Activated naive CD8-positive, alpha-beta T cell treated with anti-CD3 and anti-CD28 coated beads, Interleukin-2, amount 50 U/mL, for 24 hours (primary cell): ENCODE measurements around the gene LGSN.
"Not testable (repeated sequence)": the region's sequence is repeated elsewhere in the genome, so short reads cannot be mapped to it uniquely, and the experiment has no call there.

Source experiments
- ATAC-seq: fragments of 150-1000 bp; cut with Tn5 transposase; one replicate; pipeline ENCODE4 v1.10.0; 2021
- DNase-seq: peaks from one replicate; pipeline ENCODE4 v3.0.0; 2021
- H3K27ac Mint-ChIP-seq: one replicate; pipeline ENCODE4 v1.8.0; 2021; ENCODE audit warnings: mild to moderate bottlenecking, mixed read lengths
- H3K27me3 Mint-ChIP-seq: one replicate; pipeline ENCODE4 v1.8.0; 2021; ENCODE audit warnings: mixed read lengths
- H3K36me3 Mint-ChIP-seq: one replicate; pipeline ENCODE4 v1.8.0; 2021; ENCODE audit warnings: low read depth, mixed read lengths
- H3K4me1 Mint-ChIP-seq: one replicate; pipeline ENCODE4 v1.8.0; 2021; ENCODE audit warnings: mixed read lengths
- H3K4me3 Mint-ChIP-seq: one replicate; pipeline ENCODE4 v1.8.0; 2021; ENCODE audit warnings: mild to moderate bottlenecking, moderate library complexity, mixed read lengths
- H3K9me3 Mint-ChIP-seq: one replicate; pipeline ENCODE4 v1.8.0; 2021; ENCODE audit warnings: mixed read lengths

LGSN gene, protein sequence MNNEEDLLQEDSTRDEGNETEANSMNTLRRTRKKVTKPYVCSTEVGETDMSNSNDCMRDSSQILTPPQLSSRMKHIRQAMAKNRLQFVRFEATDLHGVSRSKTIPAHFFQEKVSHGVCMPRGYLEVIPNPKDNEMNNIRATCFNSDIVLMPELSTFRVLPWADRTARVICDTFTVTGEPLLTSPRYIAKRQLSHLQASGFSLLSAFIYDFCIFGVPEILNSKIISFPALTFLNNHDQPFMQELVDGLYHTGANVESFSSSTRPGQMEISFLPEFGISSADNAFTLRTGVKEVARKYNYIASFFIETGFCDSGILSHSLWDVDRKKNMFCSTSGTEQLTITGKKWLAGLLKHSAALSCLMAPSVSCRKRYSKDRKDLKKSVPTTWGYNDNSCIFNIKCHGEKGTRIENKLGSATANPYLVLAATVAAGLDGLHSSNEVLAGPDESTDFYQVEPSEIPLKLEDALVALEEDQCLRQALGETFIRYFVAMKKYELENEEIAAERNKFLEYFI

DNA sequence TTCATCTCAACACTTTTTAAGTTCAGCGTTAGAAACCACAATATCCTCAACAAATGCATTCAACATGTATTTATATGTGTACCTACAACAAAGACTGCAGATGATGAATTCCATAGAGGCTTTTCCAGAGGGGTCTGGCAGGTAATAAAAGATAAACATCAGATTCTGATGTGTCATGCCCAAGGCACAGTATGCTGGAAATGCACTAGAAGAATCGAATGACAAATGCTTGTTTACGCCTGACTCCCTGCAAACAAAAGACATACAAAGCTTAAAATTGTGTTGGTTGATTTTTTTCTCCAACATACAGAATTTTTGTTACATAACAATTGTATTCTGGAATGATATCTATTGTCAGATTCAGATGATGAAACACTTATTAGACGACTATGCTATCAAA is at the start of gene LGSN:
TSS of gene LGSN (minus strand) at position 45 of the 400 bp plus-strand sequence. CDS start at position 5, 40 bp downstream.
- no peaks in the 10 kb centered on the region for H3K36me3 Mint-ChIP-seq
- no peaks in the 10 kb centered on the region for H3K27me3 Mint-ChIP-seq
- H3K27ac Mint-ChIP-seq = no peak within 1 kb of the TSS
- ATAC-seq = no peak
- no peak for DNase-seq
- peaks cover 4% of the 10 kb centered on the region for H3K9me3 Mint-ChIP-seq
- H3K4me3 Mint-ChIP-seq = no peak within 1 kb of the TSS
- H3K4me1 Mint-ChIP-seq = no peaks in the 10 kb centered on the region

DNA sequence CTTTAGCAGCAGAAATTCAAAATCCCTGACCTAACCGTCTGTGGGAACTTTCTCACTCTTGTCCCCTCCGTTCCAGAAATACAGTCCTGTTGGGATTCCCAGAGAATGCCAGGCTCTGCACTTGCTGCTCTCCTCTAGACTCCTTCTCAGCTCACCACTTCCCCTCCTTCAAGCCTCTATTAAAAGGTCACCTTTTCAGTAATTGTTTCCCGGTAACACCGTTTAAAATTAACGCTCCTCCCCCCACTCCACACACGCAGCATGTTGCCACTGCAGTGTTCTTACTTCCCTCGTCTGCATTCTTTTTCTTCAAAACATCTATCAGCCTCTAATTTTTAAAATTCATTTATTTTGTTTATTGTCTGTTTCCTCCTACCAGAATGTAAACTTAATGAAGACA is 48.6 kb upstream of the LGSN start:
- no peak for DNase-seq
- Mint-ChIP-seq H3K4me3 (no peak overlapping the region), H3K27ac (no peak overlapping the region), H3K9me3 (peaks cover 8% of the 10 kb centered on the region), H3K27me3 (no peaks in the 10 kb centered on the region), H3K36me3 (no peaks in the 10 kb centered on the region), H3K4me1 (no peaks in the 10 kb centered on the region)
- ATAC-seq = no peak

DNA sequence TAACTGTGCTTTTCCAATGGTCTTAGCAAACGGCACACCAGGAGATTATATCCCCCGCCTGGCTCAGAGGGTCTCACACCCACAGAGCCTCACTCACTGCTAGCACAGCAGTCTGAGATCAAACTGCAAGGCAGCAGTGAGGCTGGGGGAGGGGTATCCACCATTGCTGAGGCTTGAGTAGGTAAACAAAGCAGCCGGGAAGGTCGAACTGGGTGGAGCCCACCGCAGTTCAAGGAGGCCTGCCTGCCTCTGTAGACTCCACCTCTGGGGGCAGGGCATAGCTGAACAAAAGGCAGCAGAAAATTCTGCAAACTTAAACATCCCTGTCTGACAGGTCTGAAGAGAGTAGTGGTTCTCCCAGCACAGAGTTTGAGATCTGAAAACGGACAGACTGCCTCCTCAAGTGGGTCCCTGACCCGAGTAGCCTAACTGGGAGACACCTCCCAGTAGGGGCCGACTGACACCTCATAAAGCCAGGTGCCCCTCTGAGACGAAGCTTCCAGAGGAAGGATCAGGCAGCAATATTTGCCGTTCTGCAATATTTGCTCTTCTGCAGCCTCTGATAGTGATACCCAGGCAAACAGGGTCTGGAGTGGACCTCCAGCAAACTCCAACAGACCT is 42.8 kb upstream of the LGSN start:
- H3K27me3 Mint-ChIP-seq, DNase-seq, H3K36me3 Mint-ChIP-seq, H3K27ac Mint-ChIP-seq, ATAC-seq, H3K4me3 Mint-ChIP-seq, H3K4me1 Mint-ChIP-seq: not testable (repeated sequence)
- peaks cover 11% of the 10 kb centered on the region for H3K9me3 Mint-ChIP-seq

DNA sequence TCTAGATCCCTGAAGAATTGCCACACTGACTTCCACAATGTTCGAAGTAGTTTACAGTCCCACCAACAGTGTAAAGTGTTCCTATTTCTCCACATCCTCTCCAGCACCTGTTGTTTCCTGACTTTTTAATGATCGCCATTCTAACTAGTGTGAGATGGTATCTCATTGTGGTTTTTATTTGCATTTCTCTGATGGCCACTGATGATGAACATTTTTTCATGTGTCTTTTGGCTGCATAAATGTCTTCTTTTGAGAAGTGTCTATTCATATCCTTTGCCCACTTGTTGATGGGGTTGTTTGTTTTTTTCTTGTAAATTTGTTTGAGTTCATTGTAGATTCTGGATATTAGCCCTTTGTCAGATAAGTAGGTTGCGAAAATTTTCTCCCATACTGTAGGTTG is 37.6 kb upstream of the LGSN start:
- not testable (repeated sequence) for H3K36me3 Mint-ChIP-seq

DNA sequence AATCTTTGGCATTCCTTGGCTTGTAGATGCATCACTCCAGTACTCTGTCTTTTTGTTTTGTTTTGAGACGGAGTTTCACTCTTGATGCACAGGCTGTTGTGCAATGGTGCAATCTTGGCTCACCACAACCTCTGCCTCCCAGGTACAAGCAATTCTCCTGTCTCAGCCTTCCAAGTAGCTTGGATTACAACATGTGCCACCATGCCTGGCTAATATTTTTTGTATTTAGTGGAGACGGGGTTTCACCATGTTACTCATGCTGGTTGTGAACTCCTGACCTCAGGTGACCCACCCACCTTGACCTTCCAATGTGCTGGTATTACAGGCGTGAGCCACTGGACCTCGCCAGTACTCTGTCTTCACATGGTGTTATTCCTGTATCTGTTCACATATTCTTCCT is 35.8 kb upstream of the LGSN start:
- no peak overlapping the region for H3K27ac Mint-ChIP-seq
- peaks cover 9% of the 10 kb centered on the region for H3K27me3 Mint-ChIP-seq
- no peaks in the 10 kb centered on the region for H3K36me3 Mint-ChIP-seq
- peaks cover 12% of the 10 kb centered on the region for H3K9me3 Mint-ChIP-seq
- DNase-seq = no peak
- ATAC-seq = no peak
- H3K4me1 Mint-ChIP-seq = peaks cover 8% of the 10 kb centered on the region
- H3K4me3 Mint-ChIP-seq = no peak overlapping the region

More for the DNA sequence above, 37.6 kb upstream of the LGSN start:
- DNase-seq, H3K4me1 Mint-ChIP-seq, ATAC-seq, H3K27me3 Mint-ChIP-seq, H3K27ac Mint-ChIP-seq, H3K4me3 Mint-ChIP-seq: not testable (repeated sequence)
- peaks cover 12% of the 10 kb centered on the region for H3K9me3 Mint-ChIP-seq

DNA sequence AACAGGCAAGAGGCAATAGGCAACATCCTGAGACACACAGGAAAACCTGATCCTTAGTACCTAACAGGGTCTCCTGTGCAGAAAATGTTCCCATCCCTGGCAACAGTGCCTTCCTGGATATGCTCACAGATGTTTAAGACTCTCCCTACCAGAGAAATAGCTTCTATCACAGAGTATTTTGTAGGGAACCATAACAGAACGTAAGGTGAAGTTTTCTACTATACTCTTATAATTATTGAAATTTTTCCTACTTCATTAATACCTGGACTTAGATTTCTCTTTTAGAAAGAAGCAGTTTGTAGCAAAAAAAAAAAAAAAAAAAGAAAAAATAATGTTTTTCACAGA is 33.5 kb upstream of the LGSN start:
- ATAC-seq (no peak), DNase-seq (no peak)
- no peaks in the 10 kb centered on the region for H3K36me3 Mint-ChIP-seq
- no peak overlapping the region for H3K27ac Mint-ChIP-seq
- no peak overlapping the region for H3K4me3 Mint-ChIP-seq
- H3K9me3 Mint-ChIP-seq = peaks cover 7% of the 10 kb centered on the region
- H3K27me3 Mint-ChIP-seq = peaks cover 9% of the 10 kb centered on the region
- H3K4me1 Mint-ChIP-seq = peaks cover 8% of the 10 kb centered on the region

DNA sequence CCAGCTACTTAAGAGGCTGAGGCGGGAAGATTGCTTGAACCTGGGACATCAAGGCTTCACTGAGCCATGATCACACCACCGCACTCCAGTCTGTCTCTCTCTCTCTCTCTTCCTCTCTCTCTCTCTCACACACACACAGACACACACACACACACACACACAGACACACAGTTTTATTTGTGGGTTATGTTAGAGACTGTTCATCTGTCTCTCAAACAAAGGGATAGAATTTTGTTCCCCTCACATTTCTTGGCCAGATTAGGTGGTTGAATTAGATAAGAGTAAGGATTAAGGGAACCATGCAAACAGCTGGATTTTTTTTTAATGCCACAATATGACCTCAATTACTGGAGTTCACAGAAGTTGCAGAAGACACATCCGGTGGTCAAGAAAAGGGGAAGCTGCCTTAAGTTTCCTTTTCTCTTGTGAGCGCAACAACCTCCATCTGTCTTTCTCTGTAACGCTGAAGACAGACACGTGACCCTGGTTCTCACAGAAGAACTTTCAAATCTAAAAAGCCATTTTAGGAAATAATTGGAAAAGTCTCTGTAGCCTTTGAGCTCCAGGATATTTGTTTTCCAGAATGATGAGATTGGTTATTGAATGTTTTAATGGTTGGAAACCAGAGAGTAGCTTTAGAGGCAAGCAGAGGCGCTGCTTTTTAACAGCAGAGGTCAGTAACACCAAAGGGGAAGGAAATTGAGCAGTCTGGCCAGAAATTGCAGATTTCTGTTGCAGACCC is 32.9 kb upstream of the LGSN start:
- no peak for ATAC-seq
- Mint-ChIP-seq H3K9me3 (peaks cover 7% of the 10 kb centered on the region), H3K36me3 (no peaks in the 10 kb centered on the region), H3K27ac (peak overlapping the region; percentile 37), H3K4me3 (no peak overlapping the region), H3K27me3 (peaks cover 9% of the 10 kb centered on the region), H3K4me1 (peaks cover 8% of the 10 kb centered on the region)
- DNase-seq = peak; percentile 3

DNA sequence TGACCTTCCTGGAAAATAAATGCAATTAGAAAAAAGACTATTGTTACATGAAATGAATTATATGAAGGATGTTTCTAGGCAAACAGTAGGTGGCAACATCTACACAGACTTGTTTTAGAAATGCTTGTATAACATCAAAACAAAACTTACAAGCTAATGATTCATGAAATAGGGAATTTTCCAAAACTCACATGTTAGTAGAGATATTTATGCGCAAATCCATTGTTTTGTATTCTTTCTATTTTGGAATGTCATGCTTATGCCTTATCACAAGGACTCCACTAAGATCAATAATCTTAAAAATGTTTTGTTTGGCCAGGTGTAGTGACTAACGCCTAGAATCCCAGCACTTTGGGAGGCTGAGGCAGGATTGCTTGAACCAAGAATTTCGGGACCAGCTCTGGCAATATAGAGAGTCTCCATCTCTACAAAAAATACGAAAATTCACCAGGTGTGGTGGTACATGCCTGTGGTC is 32.3 kb upstream of the LGSN start:
- no peaks in the 10 kb centered on the region for H3K36me3 Mint-ChIP-seq
- H3K4me1 Mint-ChIP-seq = peaks cover 8% of the 10 kb centered on the region
- peaks cover 7% of the 10 kb centered on the region for H3K9me3 Mint-ChIP-seq
- H3K27ac Mint-ChIP-seq = peak overlapping the region; percentile 37
- DNase-seq (no peak), ATAC-seq (no peak)
- H3K27me3 Mint-ChIP-seq = peaks cover 9% of the 10 kb centered on the region
- H3K4me3 Mint-ChIP-seq = no peak overlapping the region

DNA sequence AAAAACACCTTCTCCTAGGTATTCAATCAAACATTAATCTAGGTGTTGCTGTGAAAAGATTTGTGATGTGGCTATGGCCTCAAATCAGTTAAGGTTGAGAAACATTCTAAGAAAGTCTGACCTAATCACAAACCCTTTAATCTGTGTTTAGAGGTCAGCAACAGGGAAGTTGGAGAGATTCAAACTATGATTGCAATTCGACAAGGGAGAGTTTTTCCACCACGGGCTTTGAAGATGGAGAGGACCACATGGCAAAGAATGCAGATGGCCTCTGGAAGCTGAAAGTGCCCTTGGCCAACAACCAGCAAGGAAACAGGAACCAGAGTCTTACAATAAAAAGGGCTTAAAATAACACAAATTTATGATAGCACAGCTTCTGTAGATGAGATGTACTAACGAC is 29.6 kb upstream of the LGSN start:
- Mint-ChIP-seq H3K27ac (no peak overlapping the region), H3K4me1 (peaks cover 8% of the 10 kb centered on the region), H3K9me3 (peaks cover under 1% of the 10 kb centered on the region), H3K27me3 (peaks cover 5% of the 10 kb centered on the region), H3K4me3 (no peak overlapping the region), H3K36me3 (no peaks in the 10 kb centered on the region)
- no peak for DNase-seq
- ATAC-seq = no peak

DNA sequence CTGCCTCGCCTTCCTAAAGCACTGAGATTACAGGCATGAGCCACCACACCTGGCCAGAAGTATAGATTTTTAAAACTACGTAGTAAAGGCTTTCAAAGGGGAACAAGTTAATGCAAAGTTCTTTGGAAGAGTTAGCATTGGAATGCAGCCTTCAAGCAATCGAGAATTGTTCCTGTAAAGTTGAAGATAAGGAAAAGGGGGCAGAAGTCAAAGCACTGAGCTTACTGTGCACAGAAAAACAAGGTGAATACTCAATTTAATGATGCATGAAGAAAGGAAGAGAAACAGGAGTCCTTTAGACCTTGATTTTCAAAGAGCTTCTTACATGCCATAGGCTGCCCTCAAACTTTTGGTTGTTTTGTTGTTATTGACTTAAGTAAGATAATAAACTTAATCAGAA is 29.1 kb upstream of the LGSN start:
- ATAC-seq (no peak), DNase-seq (no peak)
- H3K4me3 Mint-ChIP-seq = no peak overlapping the region
- H3K27ac Mint-ChIP-seq = no peak overlapping the region
- peaks cover 5% of the 10 kb centered on the region for H3K27me3 Mint-ChIP-seq
- H3K36me3 Mint-ChIP-seq = no peaks in the 10 kb centered on the region
- H3K9me3 Mint-ChIP-seq = no peaks in the 10 kb centered on the region
- H3K4me1 Mint-ChIP-seq = peaks cover 8% of the 10 kb centered on the region

DNA sequence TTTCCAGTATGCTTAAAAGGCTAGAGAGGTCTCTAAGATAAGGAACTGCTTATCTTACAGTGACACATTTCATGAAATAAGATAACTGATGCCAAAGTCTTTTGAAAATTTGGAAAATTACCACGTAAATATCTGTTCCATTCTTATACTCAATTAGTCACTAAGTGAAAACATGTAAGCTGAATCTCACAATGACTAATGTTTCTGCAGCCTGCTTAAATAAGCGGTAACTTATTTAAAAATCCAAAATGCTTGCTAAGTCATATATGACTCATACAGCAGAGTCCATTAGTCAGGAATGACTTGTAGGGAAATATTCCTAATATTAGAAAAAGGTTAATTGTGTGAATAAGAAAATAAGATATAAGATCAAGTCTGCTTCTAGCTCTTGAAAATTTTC is 27.8 kb upstream of the LGSN start:
- DNase-seq (no peak), ATAC-seq (no peak)
- H3K36me3 Mint-ChIP-seq = no peaks in the 10 kb centered on the region
- no peaks in the 10 kb centered on the region for H3K9me3 Mint-ChIP-seq
- H3K27ac Mint-ChIP-seq = no peak overlapping the region
- no peak overlapping the region for H3K4me3 Mint-ChIP-seq
- H3K4me1 Mint-ChIP-seq = peaks cover 7% of the 10 kb centered on the region
- peaks cover 5% of the 10 kb centered on the region for H3K27me3 Mint-ChIP-seq

DNA sequence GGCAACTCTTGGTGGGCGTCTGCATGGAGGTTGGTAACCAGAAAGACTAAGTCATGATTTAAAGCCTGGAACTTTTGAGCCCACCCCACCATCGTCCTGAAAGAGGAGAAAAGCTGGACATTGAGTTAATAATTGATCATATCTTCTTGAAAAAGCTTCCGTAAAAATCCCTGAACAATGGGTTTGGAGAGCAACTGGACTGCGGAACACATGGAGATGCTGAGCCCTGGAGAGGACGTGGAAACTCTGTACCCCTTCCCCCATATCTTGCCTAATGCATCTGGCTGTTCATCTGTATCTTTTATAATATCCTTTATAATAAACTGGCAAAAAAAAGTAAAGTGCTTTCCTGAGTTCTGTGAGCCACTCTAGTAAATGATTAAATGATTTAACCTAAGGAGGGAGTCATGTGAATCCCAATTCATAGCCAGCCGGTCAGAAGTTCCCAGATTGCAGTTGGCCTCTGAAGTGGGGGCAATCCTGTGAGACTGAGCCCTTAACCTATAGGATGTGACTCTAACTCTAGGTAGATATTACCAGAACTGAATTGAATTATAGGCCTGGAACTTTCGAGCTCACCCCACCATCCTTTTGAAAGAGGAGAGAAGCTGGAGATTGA is 26.5 kb upstream of the LGSN start:
- no peak for ATAC-seq
- H3K27me3 Mint-ChIP-seq = no peaks in the 10 kb centered on the region

DNA sequence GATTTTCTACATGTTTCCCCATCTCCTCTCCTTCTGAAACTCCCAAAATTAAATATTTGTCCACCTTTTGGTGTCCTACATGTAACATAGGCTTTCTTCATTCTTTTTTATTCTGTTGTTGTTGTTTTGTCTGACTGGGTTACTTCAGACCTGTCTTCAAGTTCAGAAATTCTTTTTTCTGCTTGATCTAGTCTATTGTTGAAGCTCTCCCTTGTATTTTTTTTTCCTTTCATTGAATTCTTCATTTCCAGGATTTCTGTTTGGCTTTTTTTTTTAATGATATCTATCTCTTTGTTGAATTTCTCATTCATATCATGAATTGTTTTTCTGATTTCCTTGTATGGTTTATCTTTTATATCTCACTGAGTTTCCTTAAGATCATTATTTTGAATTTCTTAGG is 20.6 kb upstream of the LGSN start:
- ATAC-seq (no peak), DNase-seq (no peak)
- H3K9me3 Mint-ChIP-seq = peaks cover 25% of the 10 kb centered on the region
- H3K27ac Mint-ChIP-seq = no peak overlapping the region
- H3K27me3 Mint-ChIP-seq = no peaks in the 10 kb centered on the region
- H3K36me3 Mint-ChIP-seq = no peaks in the 10 kb centered on the region
- no peak overlapping the region for H3K4me3 Mint-ChIP-seq
- H3K4me1 Mint-ChIP-seq = no peaks in the 10 kb centered on the region

More for the DNA sequence above, 26.5 kb upstream of the LGSN start:
- Mint-ChIP-seq H3K9me3 (peaks cover 4% of the 10 kb centered on the region), H3K4me1 (no peaks in the 10 kb centered on the region), H3K4me3 (no peak overlapping the region), H3K27ac (no peak overlapping the region), H3K36me3 (no peaks in the 10 kb centered on the region)
- DNase-seq = no peak

DNA sequence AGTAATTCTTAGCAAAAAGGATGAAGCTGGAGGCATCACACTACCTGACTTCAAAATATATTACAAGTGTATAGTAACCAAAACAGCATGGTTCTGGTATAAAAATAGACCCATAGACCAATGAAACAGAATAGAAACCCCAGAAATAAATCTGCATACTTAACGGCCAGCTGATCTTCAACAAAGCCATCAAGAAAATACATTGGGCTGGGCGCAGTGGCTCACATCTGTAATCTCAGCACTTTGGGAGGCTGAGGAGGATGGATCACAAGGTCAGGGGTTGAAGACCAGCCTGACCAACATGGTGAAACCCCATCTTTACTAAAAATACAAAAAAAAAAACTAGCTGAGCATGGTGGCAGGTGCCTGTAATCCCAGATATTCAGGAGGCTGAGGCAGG is 14.9 kb upstream of the LGSN start:
- not testable (repeated sequence) for H3K36me3 Mint-ChIP-seq, ATAC-seq, H3K27me3 Mint-ChIP-seq, H3K4me1 Mint-ChIP-seq, H3K4me3 Mint-ChIP-seq, DNase-seq, H3K27ac Mint-ChIP-seq
- peaks cover 12% of the 10 kb centered on the region for H3K9me3 Mint-ChIP-seq
